ENCODE data around the gene OR4C3.
"Not testable (repeated sequence)": the region's sequence is repeated elsewhere in the genome, so short reads cannot be mapped to it uniquely, and the experiment has no call there.

The OR4C3 gene

DNA sequence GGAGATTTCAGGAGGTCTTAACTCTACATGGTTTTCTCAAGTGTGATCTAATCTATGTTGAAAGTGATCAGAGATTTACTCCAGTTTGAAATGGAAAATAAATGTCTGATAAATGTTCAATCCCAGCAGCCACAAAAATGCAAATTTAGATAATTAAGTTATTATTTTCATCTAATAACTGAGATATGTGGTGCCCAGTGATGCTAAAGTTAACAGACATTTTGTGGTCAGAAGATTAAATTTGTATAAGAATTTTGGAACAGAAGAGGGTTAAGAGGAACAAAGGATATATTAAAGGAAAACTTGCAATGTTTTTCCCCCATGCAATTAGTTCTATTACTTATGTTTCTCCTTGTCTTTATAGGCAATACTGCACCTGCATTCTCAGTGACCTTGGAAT, at the start of gene OR4C3:
Gene OR4C3 (plus strand): TSS at position 301 of the 400 bp plus-strand sequence. CDS start 102 bp downstream, outside the sequence.
- not testable (repeated sequence) for DNase-seq

DNA sequence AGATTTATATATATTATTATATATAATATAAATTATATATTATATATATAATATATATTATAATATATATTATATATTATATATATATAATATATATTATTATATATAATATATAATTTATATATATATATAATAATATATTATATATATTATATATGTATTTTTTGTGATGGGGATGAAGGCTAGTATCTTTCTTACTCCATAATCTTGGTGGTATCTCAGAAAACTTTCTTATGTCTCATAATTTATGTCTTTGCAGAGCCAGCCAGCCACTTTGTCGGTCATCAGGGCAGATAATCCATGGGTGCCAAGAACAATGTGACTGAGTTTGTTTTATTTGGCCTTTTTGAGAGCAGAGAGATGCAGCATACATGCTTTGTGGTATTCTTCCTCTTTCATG, 18.8 kb upstream of the OR4C3 start, which contains the start of gene OR4S1:
Gene OR4S1 (plus strand): TSS at position 301 of the 400 bp plus-strand sequence. CDS start 0 bp downstream, at position 301.
- no peak for DNase-seq

DNA sequence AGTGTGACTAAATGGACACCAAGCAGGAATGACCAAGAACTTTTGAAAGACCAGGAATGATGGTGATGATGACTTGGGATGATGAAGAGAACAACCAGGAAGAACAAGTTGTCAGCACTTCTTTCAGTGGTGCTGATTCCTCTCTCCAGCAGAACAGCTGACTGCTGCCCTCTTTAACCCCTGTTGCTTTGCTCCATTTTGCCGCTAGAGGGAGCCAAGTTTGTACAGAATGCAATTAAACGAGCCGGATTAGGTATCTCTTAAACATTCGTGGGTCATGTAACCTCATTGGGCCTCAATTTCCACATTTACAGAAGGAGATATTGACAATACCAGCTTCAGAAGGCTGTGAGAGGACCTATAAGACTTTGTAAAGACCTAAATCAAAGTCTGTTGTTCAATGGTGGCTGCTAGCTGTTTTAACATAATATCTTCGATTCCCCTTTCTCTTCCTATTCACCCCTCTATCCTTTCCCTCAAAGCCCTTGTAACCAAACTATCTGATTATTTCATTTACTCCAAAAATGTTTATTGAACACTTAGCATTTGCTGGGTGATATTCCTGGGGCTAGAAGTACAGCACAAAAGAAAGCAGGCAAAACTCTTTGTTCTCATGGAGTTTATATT, 16.8 kb upstream of the OR4C3 start:
- DNase-seq = peak; percentile 73

DNA sequence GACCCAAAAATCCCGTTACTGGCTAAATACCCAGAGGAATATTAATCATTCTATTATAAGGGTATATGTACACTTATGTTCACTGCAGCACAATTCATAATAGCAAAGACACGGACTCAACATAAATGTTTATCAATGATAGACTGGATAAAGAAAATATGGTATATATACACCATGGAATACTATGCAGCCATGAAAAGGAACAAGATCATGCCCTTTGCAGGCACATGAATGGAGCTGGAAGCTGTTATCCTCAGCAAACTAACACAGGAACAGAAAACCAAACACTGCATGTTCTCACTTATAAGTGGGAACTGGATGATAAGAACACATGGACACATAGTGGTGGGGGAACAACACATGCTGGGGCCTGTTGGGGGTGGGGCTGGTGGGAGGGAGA, 11.1 kb upstream of the OR4C3 start:
- DNase-seq = not testable (repeated sequence)

DNA sequence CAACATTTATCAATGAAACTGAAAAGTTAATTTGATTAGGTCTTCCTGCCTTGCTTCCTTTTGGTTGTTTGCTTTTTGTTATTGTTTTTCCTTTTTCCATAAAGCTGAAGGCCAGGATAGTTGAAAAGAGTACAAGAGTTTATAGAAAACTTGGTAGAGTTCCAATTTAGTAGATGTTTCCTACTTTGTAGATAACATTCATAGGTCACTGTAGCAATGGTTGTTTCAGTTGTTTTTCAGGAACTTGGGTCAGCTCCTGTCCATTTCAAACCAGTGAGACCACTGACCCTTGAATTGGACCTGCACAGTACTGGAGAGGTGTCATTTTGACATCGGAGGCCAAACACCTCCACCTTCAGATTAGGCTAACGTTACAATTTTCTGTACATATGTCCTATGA, 4.9 kb upstream of the OR4C3 start:
- not testable (repeated sequence) for DNase-seq

DNA sequence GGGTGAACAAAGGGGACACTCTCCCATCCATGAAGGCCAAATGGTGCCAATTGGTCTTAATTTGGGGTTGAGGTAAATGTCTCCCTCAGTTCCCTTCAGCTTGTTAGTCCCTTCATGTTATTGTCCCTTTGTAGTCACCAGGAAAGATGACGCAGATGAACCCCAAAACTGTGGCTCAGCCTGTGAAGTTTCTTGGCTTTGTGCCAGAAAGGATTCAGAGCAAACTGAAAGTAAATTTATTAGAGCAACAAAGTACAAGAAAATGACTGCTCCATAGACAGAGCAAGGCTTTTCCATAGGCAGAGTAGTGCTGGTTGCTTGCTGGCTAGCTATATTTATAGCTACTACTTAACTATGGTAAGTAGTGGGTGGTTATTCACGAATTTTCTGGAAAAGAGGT, 16.7 kb downstream of the OR4C3 start:
- DNase-seq = peak; percentile 62

DNA sequence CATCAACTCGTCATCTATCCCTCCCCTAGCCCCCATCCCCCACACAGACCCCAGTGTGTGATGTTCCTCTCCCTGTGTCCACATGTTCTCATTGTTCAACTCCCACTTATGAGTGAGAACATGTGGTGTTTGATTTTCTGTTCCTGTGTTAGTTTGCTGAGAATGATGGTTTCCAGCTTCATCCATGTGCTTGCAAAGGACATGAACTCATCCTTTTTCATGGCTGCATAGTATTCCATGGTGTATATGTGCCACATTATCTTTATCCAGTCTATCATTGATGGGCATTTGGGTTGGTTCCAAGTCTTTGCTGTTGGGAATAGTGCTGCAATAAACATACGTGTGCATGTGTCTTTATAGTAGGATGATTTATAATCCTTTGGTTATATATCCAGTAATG, 17.8 kb downstream of the OR4C3 start:
- DNase-seq = not testable (repeated sequence)

DNA sequence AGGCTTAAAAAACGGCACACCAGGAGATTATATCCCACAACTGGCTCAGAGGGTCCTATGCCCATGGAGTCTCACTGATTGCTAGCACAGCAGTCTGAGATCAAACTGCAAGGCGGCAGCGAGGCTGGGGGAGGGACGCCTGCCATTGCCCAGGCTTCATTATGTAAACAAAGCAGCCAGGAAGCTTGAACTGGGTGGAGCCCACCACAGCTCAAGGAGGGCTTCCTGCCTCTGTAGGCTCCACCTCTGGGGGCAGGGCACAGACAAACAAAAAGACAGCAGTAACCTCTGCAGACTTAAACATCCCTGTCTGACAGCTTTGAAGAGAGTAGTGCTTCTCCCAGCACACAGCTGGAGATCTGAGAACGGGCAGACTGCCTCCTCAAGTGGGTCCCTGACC, 21.6 kb downstream of the OR4C3 start:
- DNase-seq = peak; percentile 31

DNA sequence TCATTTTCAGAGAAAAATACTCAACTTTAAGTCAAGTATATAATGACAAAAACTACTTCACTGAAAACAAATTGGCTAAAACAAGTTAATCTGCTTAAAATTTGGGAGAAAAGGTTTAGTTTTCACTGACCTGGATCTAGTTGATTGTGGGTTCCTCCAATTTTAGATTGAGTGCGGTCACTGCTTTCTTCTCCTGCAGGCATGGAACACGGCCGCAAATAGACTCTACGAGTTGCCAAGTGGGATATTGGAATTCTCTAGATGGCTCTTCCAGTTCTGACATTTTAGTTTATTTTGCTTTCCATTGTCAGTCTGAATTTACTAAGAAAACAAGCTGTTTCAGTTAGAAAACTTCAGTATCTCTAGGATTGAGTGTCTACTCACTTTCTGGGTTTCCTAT, 29.3 kb downstream of the OR4C3 start:
- DNase-seq = no peak

DNA sequence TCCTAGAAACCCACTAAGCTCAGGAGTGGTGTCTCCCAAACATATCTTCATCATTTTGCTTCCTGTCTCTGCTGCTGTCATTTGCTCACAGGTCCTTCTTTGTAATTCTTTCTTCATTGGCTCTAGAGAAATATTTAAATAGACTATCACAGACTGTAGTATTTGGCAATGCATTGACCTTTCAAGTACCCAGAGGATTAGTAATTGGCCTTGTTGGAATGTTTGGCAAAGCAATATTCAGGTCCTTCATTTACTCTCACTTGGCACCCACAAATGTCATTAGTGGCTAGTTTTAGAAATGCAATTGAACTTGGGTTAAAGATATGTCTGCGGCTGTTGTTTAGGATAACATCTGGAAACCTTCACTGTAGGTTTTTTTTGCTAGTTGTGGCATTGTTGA, 30.0 kb downstream of the OR4C3 start:
- no peak for DNase-seq

DNA sequence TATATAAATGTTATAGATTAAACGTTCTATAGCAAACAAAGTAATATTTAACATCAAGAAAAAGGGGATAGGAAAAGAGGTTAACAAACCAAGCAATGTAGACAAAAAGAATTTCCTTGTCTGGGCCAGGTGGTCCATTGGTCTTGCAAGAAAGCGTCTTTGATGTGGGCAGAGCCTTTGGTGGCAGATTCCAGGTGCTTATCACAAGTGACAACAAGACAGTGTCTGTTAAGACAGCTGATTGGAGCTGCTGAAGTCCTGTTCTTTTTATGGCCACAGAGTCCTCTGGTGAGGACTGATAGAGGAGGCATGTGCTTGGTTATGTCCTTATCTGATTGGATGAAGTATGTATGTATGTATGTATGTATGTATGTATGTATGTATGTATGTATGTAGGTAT, 36.6 kb downstream of the OR4C3 start:
- not testable (repeated sequence) for DNase-seq

DNA sequence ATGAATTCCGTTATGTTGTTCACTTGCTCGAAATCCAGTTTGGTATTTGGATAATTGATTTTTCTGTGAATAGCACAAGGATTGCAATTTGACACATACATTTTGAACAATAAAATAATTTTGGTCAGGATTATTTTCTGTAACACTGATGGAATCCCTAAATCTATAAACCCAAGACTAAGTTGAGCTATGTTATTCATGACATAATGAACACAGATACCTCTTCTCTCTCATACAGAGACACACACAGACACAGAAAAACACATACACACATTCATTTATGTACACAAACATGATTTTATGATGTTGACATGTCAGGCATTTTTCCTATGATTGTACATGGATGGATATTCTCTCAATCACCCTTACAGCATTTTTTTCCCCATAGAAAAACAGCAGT, 41.6 kb downstream of the OR4C3 start, which contains the start of gene OR4C5:
Gene OR4C5 (minus strand): TSS at position 101 of the 400 bp plus-strand sequence. CDS start 0 bp downstream, at position 101.
- DNase-seq = no peak

All from CD4-positive, alpha-beta T cell treated with Interleukin-17A for 1 hour (primary cell).